GM12874 (cell line): ENCODE data around the gene MAN2B2.

Experiments
- TF ChIP-seq, protein P1 (sequence below): IDR thresholded peaks from 2 replicates; pipeline ENCODE4 v1.5.1; 2011; ENCODE audit warnings: low read depth, mild to moderate bottlenecking, control low read depth, low read length, moderate library complexity; ENCODE audit not compliant: insufficient read depth

The MAN2B2 gene

GRCh38 chr4:6577409-6577808, 2.4 kb downstream of the MAN2B2 start:
- TF ChIP-seq, protein P1, sequence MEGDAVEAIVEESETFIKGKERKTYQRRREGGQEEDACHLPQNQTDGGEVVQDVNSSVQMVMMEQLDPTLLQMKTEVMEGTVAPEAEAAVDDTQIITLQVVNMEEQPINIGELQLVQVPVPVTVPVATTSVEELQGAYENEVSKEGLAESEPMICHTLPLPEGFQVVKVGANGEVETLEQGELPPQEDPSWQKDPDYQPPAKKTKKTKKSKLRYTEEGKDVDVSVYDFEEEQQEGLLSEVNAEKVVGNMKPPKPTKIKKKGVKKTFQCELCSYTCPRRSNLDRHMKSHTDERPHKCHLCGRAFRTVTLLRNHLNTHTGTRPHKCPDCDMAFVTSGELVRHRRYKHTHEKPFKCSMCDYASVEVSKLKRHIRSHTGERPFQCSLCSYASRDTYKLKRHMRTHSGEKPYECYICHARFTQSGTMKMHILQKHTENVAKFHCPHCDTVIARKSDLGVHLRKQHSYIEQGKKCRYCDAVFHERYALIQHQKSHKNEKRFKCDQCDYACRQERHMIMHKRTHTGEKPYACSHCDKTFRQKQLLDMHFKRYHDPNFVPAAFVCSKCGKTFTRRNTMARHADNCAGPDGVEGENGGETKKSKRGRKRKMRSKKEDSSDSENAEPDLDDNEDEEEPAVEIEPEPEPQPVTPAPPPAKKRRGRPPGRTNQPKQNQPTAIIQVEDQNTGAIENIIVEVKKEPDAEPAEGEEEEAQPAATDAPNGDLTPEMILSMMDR = no peak

- TF ChIP-seq, protein P1 = no peak
These were observed 3.2 kb downstream of the MAN2B2 start for GRCh38 chr4:6578221-6578620.

DNA sequence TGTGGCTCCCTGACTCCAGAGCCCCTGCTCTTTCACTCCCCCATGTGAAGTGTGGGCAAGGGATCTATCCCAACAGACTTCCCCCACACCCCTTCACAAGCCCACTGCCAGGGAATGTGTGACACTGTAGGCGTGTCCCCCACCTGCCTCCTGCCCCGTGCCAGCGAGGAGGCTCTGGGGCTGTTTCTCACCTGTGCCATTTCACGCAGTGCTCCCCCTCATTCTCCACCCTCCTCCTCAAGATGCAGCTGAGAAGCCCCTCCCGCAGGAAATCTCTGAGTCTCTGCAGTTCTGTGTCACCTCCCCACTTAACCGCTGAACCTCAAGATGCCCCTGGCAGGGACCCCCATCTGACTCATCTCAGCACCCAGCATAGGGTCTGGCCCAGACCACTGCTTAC, 5.4 kb downstream of the MAN2B2 start:
- TF ChIP-seq, protein P1 = no peak

DNA sequence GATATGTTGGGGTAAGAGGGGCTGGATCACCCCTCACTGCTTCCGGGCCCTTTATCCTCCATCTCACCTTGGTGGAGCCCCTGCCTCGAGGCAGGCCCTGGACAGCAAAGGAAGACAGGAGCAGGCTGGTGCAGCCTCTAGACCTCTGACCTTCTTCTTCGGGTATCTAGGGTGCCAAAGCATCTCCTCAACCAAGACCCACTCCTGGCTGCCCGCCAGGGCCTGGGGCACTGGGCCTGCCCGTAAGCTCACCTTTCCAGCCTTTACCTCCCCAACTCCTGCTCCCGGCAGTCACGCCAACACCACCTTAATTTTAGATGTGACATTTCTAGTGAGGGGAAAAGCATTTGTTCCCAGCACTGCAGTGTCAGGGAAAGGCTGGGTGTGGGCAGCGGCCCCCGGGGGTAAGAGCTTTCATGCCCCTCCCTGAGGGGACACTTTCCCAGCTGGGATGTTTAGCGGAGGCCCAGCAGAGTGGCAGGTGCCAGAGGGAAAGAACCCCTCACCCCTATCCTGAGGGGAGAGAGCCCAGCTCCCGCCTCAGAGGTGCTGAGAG, 6.7 kb downstream of the MAN2B2 start:
- TF ChIP-seq, protein P1 = no peak

- TF ChIP-seq, protein P1 = no peak
These were observed 8.0 kb downstream of the MAN2B2 start for GRCh38 chr4:6582889-6583490.

GRCh38 chr4:6584865-6585264, 9.9 kb downstream of the MAN2B2 start:
- TF ChIP-seq, protein P1 = no peak

GRCh38 chr4:6586715-6587325, 11.8 kb downstream of the MAN2B2 start:
- TF ChIP-seq, protein P1 = no peak
